Measurements from ENCODE around the gene PPM1F. TPM values are rescaled to one million over a fixed set of nuclear protein-coding genes. Genes with fewer than 3 reads are reported as not detected.
"Not testable (repeated sequence)": the region's sequence is repeated elsewhere in the genome, so short reads cannot be mapped to it uniquely, and the experiment has no call there.

The PPM1F gene
- polyA plus RNA-seq, 3 donors = 31.7 to 48.4 (median 42.5) TPM

DNA sequence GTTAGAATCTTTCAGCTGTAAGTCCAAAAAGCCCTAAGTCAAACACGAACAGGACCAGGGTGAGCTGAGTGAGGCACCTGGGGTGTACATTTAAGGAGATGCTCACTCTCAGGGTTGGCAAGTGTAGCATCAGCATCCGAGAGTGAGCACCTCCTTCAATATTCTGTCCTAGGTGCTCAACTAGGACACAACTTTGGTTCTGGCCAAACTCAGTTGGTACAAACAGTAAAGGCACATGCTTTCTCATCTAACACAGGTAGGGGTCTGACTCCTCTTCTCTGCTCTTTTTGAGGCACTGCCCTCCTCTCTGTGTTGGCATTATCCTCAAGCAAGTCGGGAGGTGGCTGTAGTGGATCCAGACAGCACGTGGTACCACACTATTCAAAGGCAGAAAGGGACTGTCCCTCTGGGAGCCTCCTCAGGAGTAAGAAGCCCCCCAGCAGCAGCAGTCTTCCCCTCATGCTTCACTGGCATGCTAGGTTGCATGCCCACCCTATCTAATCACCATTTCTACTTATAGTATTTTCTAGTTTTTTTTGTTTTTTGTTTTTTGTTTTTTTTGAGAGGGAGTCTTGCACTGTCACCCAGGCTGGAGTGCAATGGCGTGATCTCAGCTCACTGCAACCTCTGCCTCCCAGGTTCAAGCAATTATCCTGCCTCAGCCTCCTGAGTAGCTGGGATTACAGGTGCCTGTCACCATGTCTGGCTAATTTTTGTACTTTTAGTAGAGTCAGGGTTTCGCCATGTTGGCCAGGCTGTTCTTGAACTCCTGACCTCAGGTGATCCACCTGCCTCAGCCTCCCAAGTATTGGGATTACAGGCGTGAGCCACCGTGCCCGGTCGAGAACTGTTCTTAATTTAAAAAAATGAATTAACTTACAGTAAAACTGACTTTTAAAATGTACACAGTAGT is 70.6 kb downstream of the PPM1F start:
- no peak for DNase-seq (ENCODE audit: extremely low read depth in 1 of 11, low read depth in 9 of 11, low spot score in 4 of 11)

DNA sequence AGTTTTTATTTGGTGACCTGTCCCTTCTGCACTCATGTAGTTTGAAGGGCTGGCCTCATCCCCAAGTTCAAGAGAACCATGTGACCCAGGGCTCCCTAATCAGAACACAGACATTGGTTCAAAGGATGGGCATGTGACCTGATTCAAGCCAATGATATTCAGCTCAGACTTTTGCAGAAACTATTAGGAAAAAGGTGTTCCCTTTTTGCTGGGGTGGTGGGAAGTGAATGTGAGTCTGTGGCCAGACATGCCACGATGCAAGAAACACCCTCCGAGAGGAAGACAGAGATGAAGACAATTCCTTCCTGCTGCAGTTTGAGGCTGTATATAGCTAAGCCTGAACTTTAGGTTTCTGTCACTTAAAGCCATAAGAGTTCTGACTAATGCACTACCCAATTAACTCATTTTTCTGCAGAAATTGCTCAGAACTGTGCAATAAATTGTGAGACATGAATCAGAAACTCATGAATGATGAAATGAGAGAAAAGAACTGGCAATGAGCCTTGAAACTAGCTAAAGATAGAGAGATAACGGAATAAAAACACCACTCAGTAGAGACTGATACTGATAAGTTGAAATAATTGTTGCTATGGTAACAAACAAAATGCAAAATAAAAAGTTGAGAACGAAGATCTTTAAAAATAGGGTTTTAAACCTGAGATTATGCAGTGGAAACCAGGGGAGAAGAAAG is 76.0 kb downstream of the PPM1F start:
- DNase-seq (ENCODE audit: extremely low read depth in 1 of 11, low read depth in 9 of 11, low spot score in 4 of 11) = no peak

GRCh38 chr22:21874953-21875352 is 77.7 kb downstream of the PPM1F start:
- DNase-seq (ENCODE audit: extremely low read depth in 1 of 11, low read depth in 9 of 11, low spot score in 4 of 11) = not testable (repeated sequence)

DNA sequence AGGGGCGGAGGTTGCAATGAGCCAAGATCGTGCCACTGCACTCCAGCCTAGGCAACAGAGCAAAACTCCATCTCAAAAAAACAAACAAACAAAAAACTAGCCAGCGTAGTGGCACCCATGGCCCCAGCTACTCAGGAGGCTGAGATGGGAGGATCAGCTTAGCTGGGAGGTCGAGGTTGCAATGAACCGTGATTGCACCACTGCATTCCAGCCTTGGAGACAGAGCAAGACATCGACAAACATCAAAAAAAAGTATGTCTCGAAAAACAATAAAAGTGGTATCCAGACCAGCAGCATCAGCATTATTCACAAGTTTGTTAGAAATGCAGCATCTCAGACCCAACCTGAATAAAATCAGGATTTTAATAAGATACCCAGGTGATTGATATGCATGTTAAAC is 79.0 kb downstream of the PPM1F start:
- DNase-seq (ENCODE audit: extremely low read depth in 1 of 11, low read depth in 9 of 11, low spot score in 4 of 11) = no peak

DNA sequence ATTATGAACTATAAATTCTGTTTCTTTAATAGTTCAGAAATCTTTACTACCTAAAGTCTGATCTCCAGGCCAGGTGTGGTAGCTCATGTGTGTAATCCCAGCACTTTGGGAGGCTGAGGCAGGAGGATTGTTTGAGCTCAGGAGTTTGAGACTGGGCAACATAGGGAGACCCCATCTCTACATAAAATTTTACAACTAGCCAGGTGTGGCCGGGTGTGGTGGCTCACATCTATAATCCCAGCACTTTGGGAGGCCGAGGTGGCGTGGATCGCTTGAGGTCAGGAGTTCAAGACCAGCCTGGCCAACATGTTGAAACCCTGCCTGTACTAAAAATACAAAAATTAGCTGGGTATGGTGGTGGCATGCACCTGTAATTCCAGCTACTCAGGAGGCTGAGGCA is 79.9 kb downstream of the PPM1F start:
- DNase-seq (ENCODE audit: extremely low read depth in 1 of 11, low read depth in 9 of 11, low spot score in 4 of 11) = not testable (repeated sequence)

Other genes starting within 250 kb of the PPM1F start
- gene YPEL1, start 217.1 kb downstream of the PPM1F start, polyA plus RNA-seq (ENCODE audit: insufficient read length in 3 of 3) = 10 to 100 TPM; 15.1 to 16.5 (median 16.3) TPM
- gene MAPK1, start 85.2 kb downstream of the PPM1F start, polyA plus RNA-seq (ENCODE audit: insufficient read length in 3 of 3) = 100 to 1,000 TPM; 121 to 140 (median 128) TPM
- gene TOP3B, start 29.9 kb upstream of the PPM1F start, polyA plus RNA-seq (ENCODE audit: insufficient read length in 3 of 3) = 10 to 100 TPM; 25.2 to 62.7 (median 27.7) TPM